HepG2 (cell line): ENCODE measurements around the gene MAP2K5. TPM values are rescaled to one million over a fixed set of nuclear protein-coding genes. Genes with fewer than 3 reads are reported as not detected.

Source experiments
- AHR ChIP-seq: IDR thresholded peaks from 2 replicates; pipeline ENCODE4 v1.6.1; 2018; ENCODE audit warnings: missing genetic modification reagents, missing compliant biosample characterization
- CENPX ChIP-seq: sonication (generic); formaldehyde crosslinking; IDR thresholded peaks from 2 replicates; pipeline ENCODE4 v1.9.0; 2021; ENCODE audit warnings: mild to moderate bottlenecking, missing genetic modification reagents, moderate library complexity
- HDAC6 ChIP-seq: fragments of 200-600 bp; sonication (generic); IDR thresholded peaks from 2 replicates; pipeline ENCODE4 v1.7.0; 2017; ENCODE audit warnings: mild to moderate bottlenecking, antibody characterized with exemption, low read length, low read depth
- IKZF5 ChIP-seq: IDR thresholded peaks from 2 replicates; pipeline ENCODE4 v1.6.1; 2018; ENCODE audit warnings: missing genetic modification reagents, mild to moderate bottlenecking, missing compliant biosample characterization
- KDM3A ChIP-seq: IDR thresholded peaks from 2 replicates; pipeline ENCODE4 v1.6.1; 2018; ENCODE audit warnings: low read depth, missing compliant biosample characterization
- KDM5B ChIP-seq: sonication (generic); formaldehyde crosslinking; IDR thresholded peaks from 2 replicates; pipeline ENCODE4 v1.4.0; 2020; ENCODE audit warnings: missing genetic modification reagents, mild to moderate bottlenecking, borderline replicate concordance
- LCORL ChIP-seq, 2 experiments: fragments of 450-650 bp in 1 of 2; sonication (generic) in 1 of 2; formaldehyde crosslinking in 1 of 2; IDR thresholded peaks; 2 replicates each; pipeline versions ENCODE4 v1.5.0 to v1.6.1; 2017 to 2020; ENCODE audit warnings: antibody characterized with exemption in 1 of 2, missing genetic modification reagents in 1 of 2
- RNF2 ChIP-seq: fragments of 450-650 bp; conservative IDR thresholded peaks from 2 replicates; pipeline ENCODE4 v1.6.1; 2016; ENCODE audit warnings: low read depth
- SIN3B ChIP-seq: fragments of 150-350 bp; IDR thresholded peaks from 2 replicates; pipeline ENCODE4 v1.6.1; 2014; ENCODE audit warnings: low read length
- SP140L ChIP-seq: sonication (generic); formaldehyde crosslinking; IDR thresholded peaks from 2 replicates; pipeline ENCODE4 v1.4.0; 2020; ENCODE audit warnings: missing genetic modification reagents, borderline replicate concordance
- TRIM22 ChIP-seq: fragments of 450-650 bp; IDR thresholded peaks from 2 replicates; pipeline ENCODE4 v1.6.1; 2017
- YEATS4 ChIP-seq: sonication (generic); formaldehyde crosslinking; IDR thresholded peaks from 2 replicates; pipeline ENCODE4 v1.4.0; 2020; ENCODE audit warnings: missing genetic modification reagents, borderline replicate concordance
- ZBTB7A ChIP-seq: sonication (generic); formaldehyde crosslinking; IDR thresholded peaks from 2 replicates; pipeline ENCODE4 v1.8.0; 2022; ENCODE audit warnings: mild to moderate bottlenecking, missing genetic modification reagents
- ZC3H13 ChIP-seq: sonication (generic); formaldehyde crosslinking; IDR thresholded peaks from 2 replicates; pipeline ENCODE4 v1.8.1; 2023; ENCODE audit warnings: mild to moderate bottlenecking, missing genetic modification reagents, moderate library complexity
- ZNF124 ChIP-seq: sonication (generic); formaldehyde crosslinking; IDR thresholded peaks from 2 replicates; pipeline ENCODE4 v1.4.0; 2020; ENCODE audit warnings: missing genetic modification reagents
- ZNF230 ChIP-seq: sonication (generic); formaldehyde crosslinking; IDR thresholded peaks from 2 replicates; pipeline ENCODE4 v1.4.0; 2020; ENCODE audit warnings: mild to moderate bottlenecking, missing genetic modification reagents
- ZNF24 ChIP-seq: fragments of 450-650 bp; IDR thresholded peaks from 2 replicates; pipeline ENCODE4 v1.6.1; 2017; ENCODE audit warnings: antibody characterized with exemption, mild to moderate bottlenecking
- ZNF354B ChIP-seq: sonication (generic); formaldehyde crosslinking; IDR thresholded peaks from 2 replicates; pipeline ENCODE4 v1.8.0; 2022; ENCODE audit warnings: mild to moderate bottlenecking, missing genetic modification reagents
- ZNF446 ChIP-seq: sonication (generic); formaldehyde crosslinking; IDR thresholded peaks from 2 replicates; pipeline ENCODE4 v1.5.0; 2020; ENCODE audit warnings: mild to moderate bottlenecking, missing genetic modification reagents
- ZNF460 ChIP-seq: sonication (generic); formaldehyde crosslinking; IDR thresholded peaks from 2 replicates; pipeline ENCODE4 v1.5.1; 2020; ENCODE audit warnings: missing genetic modification reagents, mild to moderate bottlenecking, borderline replicate concordance
- ZNF547 ChIP-seq: sonication (generic); formaldehyde crosslinking; IDR thresholded peaks from 2 replicates; pipeline ENCODE4 v1.5.1; 2020; ENCODE audit warnings: mild to moderate bottlenecking, missing genetic modification reagents
- ZNF569 ChIP-seq: sonication (generic); formaldehyde crosslinking; IDR thresholded peaks from 2 replicates; pipeline ENCODE4 v1.5.0; 2020; ENCODE audit warnings: mild to moderate bottlenecking, missing genetic modification reagents, moderate library complexity, borderline replicate concordance
- ZNF644 ChIP-seq: IDR thresholded peaks from 2 replicates; pipeline ENCODE4 v1.6.1; 2016; ENCODE audit warnings: low read depth
- ZNF75D ChIP-seq: sonication (generic); formaldehyde crosslinking; IDR thresholded peaks from 2 replicates; pipeline ENCODE4 v1.8.1; 2023; ENCODE audit warnings: missing genetic modification reagents, mild to moderate bottlenecking, borderline replicate concordance
- polyA plus RNA-seq, 8 experiments: library from polyadenylated mRNA; depleted of rRNA in 3 of 8; stranded (reverse) in 7 of 8; unstranded in 1 of 8; fragments of >200 nt; fragmentation: Illumina TruSeq in 4 of 8; extraction: Trizol in 4 of 8; gene quantifications; 2 replicates each; pipeline versions ENCODE4 v1.2.1 to v1.2.3, GENCODE V29; 2011 to 2016; ENCODE audit warnings: low read depth in 4 of 8, missing spikeins in 1 of 8, mixed read lengths in 1 of 8; ENCODE audit not compliant: insufficient read depth in 1 of 8
- total RNA-seq, 5 experiments: library from RNA; depleted of rRNA; stranded (reverse); fragments of >200 nt; fragmentation: Illumina TruSeq; extraction: Trizol; gene quantifications; 2 replicates each; pipeline ENCODE4 v1.2.3, GENCODE V29; 2016; ENCODE audit warnings: low read depth in 1 of 5
- TF ChIP-seq, protein P1 (sequence below): sonication (generic); formaldehyde crosslinking; IDR thresholded peaks from 2 replicates; pipeline ENCODE4 v1.5.0; 2020; ENCODE audit warnings: missing genetic modification reagents, mild to moderate bottlenecking, borderline replicate concordance
- TF ChIP-seq, protein P2 (sequence below): IDR thresholded peaks from 2 replicates; pipeline ENCODE4 v1.6.1; 2018; ENCODE audit warnings: missing genetic modification reagents

The MAP2K5 gene
- total and polyA plus RNA-seq, 2 of the 13 experiments (the other 11 are each of a cell fraction or from before 2014, with no cell fraction given), result 4.0 to 4.3 TPM

DNA sequence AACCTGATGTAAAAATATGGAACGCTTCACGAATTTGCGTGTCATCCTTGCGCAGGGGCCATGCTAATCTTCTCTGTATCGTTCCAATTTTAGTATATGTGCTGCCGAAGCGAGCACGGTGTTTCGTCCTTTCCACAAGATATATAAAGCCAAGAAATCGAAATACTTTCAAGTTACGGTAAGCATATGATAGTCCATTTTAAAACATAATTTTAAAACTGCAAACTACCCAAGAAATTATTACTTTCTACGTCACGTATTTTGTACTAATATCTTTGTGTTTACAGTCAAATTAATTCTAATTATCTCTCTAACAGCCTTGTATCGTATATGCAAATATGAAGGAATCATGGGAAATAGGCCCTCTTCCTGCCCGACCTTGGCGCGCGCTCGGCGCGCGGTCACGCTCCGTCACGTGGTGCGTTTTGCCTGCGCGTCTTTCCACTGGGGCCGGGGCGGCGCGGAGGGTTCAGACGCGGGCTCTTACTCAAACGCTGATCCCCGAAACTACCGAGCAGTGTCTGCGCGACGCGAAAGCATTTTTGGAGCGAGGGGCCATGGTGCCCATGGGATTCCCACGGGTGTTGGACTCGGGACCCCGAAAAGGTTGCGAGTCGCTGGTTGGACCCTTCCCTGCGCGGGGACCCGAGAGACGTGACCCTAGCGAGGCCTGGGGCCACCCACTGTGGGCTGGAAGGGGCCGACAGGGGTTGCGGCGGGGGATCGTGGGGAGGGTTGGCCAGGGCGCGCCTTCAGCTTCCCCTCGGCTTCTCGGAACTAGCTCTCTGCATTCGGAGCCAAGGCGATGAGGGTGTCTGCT lies 297.6 kb downstream of the MAP2K5 start, which contains the start of gene RNU6-1 (continued):
- TF ChIP-seq ZNF547, result no peak
- TF ChIP-seq AHR (CRISPR knock-in tag), result no peak; the same call in 1 of the 2 replicates
- TF ChIP-seq SP140L, result 0 out of 2 replicates have a peak, but pooled peaks have one; percentile 35
- no peak; the same call in 1 of the 2 replicates for TF ChIP-seq YEATS4 (CRISPR knock-in tag)
- TF ChIP-seq HDAC6, result no peak
- TF ChIP-seq, protein P1, sequence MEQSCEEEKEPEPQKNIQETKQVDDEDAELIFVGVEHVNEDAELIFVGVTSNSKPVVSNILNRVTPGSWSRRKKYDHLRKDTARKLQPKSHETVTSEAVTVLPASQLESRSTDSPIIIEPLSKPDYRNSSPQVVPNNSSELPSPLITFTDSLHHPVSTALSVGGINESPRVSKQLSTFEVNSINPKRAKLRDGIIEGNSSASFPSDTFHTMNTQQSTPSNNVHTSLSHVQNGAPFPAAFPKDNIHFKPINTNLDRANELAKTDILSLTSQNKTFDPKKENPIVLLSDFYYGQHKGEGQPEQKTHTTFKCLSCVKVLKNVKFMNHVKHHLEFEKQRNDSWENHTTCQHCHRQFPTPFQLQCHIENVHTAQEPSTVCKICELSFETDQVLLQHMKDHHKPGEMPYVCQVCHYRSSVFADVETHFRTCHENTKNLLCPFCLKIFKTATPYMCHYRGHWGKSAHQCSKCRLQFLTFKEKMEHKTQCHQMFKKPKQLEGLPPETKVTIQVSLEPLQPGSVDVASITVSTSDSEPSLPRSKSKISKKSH (CRISPR knock-in tag), result peak; percentile 94
- no peak for TF ChIP-seq IKZF5 (CRISPR knock-in tag)
- TF ChIP-seq ZBTB7A, result peak; percentile 57; the same call in 1 of the 2 replicates
- TF ChIP-seq CENPX, result no peak
- no peak for TF ChIP-seq KDM3A (CRISPR knock-in tag)
- TF ChIP-seq ZNF569 (CRISPR knock-in tag), result no peak
- TF ChIP-seq ZC3H13, result no peak
- TF ChIP-seq, protein P2, sequence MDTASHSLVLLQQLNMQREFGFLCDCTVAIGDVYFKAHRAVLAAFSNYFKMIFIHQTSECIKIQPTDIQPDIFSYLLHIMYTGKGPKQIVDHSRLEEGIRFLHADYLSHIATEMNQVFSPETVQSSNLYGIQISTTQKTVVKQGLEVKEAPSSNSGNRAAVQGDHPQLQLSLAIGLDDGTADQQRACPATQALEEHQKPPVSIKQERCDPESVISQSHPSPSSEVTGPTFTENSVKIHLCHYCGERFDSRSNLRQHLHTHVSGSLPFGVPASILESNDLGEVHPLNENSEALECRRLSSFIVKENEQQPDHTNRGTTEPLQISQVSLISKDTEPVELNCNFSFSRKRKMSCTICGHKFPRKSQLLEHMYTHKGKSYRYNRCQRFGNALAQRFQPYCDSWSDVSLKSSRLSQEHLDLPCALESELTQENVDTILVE (CRISPR knock-in tag), result 0 out of 2 replicates have a peak, but pooled peaks have one; percentile 33
- no peak for TF ChIP-seq ZNF644 (CRISPR knock-in tag)
- no peak for TF ChIP-seq ZNF75D (CRISPR knock-in tag)
- peak; percentile 52; the same call in 1 of the 2 replicates for TF ChIP-seq KDM5B (CRISPR knock-in tag)
- TF ChIP-seq ZNF446, result no peak
- TF ChIP-seq SIN3B, result no peak
- 0 out of 2 replicates have a peak, but pooled peaks have one; percentile 11 for TF ChIP-seq ZNF230 (CRISPR knock-in tag)
- no peak for TF ChIP-seq ZNF124
- TF ChIP-seq ZNF24, result peak; percentile 82
- TF ChIP-seq ZNF460 (CRISPR knock-in tag), result no peak
- no peak for TF ChIP-seq RNF2
- TF ChIP-seq LCORL (IDR thresholded peaks at IDR 0.05), result no peak
- 0 out of 2 replicates have a peak, but pooled peaks have one; percentile 39 for TF ChIP-seq LCORL (CRISPR knock-in tag; IDR thresholded peaks at IDR 0.05)
- TF ChIP-seq ZNF354B (CRISPR knock-in tag), result no peak
- no peak for TF ChIP-seq TRIM22
